Measurements from ENCODE around the gene TRIM14.
"Not testable (repeated sequence)": the region's sequence is repeated elsewhere in the genome, so short reads cannot be mapped to it uniquely, and the experiment has no call there.

TRIM14 gene

DNA sequence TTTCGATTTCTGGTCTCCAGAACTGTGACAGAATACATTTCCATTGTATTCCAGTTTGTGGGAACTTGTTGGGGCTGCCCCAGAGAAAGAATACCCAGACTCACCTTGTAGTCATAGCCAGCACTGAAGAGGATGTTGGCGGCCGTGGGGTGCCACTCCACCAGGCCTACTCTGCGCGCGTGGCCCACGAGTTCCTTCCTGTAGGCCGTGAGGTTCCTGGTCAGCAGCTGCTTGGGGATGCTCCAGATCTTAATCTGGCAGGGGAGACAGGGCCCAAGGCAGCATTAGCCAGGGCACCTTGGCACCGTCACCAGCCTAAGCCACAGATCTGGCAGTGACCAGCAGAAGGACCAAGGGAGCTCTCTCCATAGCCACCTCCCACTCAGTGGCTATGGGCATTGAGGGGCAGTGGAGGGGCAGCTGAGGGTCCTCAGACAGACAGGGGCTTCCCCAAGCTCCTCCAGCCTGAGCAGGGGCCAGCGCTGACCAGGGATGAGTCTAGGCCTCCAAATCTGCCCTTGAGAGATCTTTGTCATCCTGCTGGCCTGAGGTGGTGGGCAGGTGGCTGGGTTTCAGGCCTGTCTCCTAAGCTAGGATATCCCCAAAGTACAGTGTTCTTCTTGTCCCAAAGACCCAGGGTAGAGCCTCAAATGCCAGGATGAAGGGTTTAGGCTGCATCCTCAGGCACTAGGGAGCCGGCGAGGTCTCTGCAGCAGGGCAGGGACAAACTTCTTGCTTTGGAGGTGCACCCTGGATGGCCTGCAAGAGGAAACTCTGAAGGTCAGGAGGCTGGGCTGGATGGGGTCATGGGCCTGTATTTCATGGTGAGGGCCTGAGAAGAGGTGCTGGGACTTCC is 15.9 kb upstream of the TRIM14 start:
- no peak overlapping the region for H3K4me3 ChIP-seq (replicated peaks; ENCODE audit: low read depth, low read length)
- TF ChIP-seq, protein P1, sequence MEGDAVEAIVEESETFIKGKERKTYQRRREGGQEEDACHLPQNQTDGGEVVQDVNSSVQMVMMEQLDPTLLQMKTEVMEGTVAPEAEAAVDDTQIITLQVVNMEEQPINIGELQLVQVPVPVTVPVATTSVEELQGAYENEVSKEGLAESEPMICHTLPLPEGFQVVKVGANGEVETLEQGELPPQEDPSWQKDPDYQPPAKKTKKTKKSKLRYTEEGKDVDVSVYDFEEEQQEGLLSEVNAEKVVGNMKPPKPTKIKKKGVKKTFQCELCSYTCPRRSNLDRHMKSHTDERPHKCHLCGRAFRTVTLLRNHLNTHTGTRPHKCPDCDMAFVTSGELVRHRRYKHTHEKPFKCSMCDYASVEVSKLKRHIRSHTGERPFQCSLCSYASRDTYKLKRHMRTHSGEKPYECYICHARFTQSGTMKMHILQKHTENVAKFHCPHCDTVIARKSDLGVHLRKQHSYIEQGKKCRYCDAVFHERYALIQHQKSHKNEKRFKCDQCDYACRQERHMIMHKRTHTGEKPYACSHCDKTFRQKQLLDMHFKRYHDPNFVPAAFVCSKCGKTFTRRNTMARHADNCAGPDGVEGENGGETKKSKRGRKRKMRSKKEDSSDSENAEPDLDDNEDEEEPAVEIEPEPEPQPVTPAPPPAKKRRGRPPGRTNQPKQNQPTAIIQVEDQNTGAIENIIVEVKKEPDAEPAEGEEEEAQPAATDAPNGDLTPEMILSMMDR (IDR thresholded peaks at IDR 0.05; ENCODE audit: low read length, missing control alignments): no peak
- no peak for DNase-seq (ENCODE audit: low read depth)

DNA sequence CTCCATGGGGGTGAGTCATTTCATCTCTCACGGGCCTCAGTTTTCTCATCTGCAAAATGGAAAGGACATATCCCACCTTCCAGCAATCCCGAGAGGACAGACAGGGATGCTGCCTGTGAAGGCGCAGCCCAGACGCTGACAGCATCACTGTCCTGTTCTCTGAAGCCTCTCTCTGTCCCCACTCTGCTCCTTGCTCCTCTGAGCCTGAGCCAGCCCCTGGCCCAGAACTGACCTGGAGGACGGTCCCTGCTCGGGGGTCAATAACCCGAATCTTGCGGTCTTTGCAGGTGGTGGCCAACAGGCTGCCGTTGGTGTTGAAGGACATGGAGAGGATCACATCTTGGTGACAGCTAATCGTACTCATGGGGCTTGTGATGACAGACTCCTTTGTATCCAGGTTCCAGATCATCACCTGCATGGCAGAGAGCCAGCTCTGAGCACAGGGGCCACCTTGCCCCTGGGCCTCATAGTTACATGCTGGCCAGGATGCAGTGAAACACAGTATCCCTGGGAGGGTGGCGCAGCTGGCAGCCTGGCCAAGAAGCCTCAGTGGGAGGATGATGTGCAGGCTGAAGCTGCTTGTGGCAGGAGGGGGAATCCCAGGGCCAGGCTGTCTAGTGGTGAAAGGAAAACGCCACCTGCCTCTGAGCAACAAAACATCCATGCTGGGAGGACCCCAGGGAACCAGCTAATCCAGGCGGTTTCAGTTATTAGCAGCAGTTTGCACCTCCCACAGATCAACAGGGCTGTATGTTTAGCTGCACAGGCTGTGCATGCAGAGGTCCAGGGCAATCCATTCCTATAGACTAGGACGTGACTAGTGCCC is 14.0 kb upstream of the TRIM14 start:
- DNase-seq (ENCODE audit: low read depth): no peak
- TF ChIP-seq, protein P1 (IDR thresholded peaks at IDR 0.05; ENCODE audit: low read length, missing control alignments): no peak

DNA sequence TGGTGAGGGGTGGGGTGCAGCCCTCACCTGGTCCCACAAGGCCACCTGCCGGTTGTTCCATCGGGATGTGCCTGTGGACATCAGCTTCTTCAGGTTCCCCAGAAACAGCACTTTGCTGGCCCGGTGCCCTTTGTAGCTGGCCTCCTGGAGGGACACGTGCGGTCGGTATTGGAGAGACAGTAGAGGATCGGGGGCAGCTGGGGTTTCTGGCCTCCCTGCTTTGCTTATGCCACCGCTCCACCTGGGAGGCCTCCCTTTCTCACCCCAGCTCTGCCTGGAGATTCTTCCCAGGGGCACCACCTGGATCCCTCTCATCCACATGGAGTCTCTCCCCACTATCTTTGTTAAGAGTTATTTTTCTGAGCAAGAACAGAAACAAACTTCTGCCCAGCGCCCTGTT is 13.1 kb upstream of the TRIM14 start:
- H3K4me3 ChIP-seq (replicated peaks; ENCODE audit: low read depth, low read length): no peak overlapping the region
- DNase-seq (ENCODE audit: low read depth): no peak
- TF ChIP-seq, protein P1 (IDR thresholded peaks at IDR 0.05; ENCODE audit: low read length, missing control alignments): no peak

More for the DNA sequence above, 14.0 kb upstream of the TRIM14 start:
- H3K4me3 ChIP-seq (replicated peaks; ENCODE audit: low read depth, low read length): no peak overlapping the region

DNA sequence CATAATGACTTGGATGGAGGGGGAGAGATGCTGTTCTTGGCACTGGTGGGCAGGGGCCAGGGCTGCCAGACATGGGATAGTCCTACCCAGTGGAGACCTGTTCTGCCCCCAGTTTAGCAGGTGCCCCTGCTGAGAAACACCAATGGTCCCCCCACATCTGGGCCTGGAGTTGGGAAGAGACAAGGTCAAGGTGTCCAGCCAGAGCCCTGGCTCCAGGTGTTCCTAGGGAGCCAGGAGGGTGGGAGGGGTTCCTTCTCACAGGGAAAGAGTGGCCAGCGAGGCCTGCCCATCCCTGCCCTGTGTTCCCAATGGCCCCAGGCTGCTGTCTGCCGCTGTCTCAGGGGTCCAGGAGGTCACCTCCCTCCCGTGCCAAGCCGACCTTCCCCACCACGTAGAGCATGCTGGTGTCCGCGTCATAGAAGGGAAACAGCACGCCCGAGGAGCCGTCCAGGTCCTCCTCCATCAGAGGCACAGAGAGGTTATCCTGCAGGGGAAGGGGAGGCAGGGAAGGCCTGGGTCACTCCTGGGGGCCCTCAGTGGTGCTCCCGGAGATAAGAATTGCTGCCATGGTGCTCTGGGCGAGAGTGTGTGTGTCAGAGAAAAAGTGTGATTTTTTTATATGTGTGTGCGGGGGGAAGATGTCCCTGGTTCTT is 11.7 kb upstream of the TRIM14 start:
- no peak overlapping the region for H3K4me3 ChIP-seq (replicated peaks; ENCODE audit: low read depth, low read length)
- no peak for DNase-seq (ENCODE audit: low read depth)
- TF ChIP-seq, protein P1 (IDR thresholded peaks at IDR 0.05; ENCODE audit: low read length, missing control alignments): no peak

DNA sequence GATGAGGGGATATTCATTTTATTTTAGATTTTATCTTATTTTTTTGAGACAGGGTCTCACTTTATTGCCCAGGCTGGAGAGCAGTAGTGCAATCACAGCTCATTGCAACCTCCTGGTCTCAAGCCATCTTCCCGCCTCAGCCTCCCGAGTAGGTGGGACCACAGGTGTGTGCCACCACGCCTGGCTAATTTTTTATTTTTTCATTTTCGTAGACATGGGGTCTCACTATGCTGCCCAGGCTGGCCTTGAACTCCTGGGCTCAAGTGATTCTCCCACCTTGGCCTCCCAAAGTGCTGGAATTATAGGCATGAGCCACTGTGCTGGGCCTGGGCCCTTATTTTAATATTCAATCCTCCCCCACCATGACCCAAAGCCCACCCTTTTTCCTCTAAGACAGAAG is 11.0 kb upstream of the TRIM14 start:
- H3K4me3 ChIP-seq (replicated peaks; ENCODE audit: low read depth, low read length); DNase-seq (ENCODE audit: low read depth): not testable (repeated sequence)

DNA sequence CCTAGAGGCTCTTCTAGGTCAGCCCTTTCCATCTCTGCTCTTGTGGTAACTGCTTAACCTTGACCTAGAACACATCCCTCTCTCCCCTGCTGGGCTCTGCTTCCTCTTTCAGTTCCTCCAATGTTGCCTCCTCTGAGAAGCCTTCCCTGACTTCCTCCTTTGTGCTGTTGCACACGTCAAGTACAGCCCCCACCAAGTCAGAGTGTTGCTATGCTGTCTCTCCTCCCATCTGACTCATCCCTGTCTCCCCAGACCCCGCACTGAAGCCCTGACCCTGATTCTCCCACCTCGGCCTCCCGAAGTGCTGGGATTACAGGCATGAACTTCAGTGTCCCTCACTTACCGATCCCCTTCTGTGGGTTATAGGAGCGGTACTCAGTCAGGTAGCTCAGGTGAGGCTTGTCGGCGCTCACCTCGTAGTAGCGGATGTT is 10.4 kb upstream of the TRIM14 start:
- TF ChIP-seq, protein P1 (IDR thresholded peaks at IDR 0.05; ENCODE audit: low read length, missing control alignments): no peak
- no peak overlapping the region for H3K4me3 ChIP-seq (replicated peaks; ENCODE audit: low read depth, low read length)
- no peak for DNase-seq (ENCODE audit: low read depth)

DNA sequence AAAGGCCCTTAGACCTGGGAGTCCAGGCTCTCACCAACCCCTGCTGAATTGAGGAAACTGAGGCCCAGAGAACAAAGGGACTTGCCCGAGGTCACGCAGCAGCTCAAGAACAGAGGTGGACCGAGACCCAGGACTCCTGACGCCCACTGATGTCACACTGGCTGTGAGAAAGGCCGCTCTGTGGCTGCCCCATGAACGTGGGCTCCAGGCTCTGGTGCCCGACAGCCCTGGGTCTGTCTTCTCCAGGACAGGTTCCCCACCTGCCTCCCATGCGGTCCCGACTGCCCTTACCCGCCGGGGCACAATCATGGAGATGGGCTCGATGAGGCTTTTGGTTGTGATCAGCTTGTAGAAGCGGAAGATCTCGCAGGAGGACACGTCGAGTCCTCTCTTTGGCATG is 9.3 kb upstream of the TRIM14 start:
- DNase-seq (ENCODE audit: low read depth): no peak
- no peak overlapping the region for H3K4me3 ChIP-seq (replicated peaks; ENCODE audit: low read depth, low read length)
- TF ChIP-seq, protein P1 (IDR thresholded peaks at IDR 0.05; ENCODE audit: low read length, missing control alignments): no peak

Data from fibroblast of pulmonary artery (primary cell).